ENCODE results near the gene KRTAP20-2.

KRTAP20-2 gene

DNA sequence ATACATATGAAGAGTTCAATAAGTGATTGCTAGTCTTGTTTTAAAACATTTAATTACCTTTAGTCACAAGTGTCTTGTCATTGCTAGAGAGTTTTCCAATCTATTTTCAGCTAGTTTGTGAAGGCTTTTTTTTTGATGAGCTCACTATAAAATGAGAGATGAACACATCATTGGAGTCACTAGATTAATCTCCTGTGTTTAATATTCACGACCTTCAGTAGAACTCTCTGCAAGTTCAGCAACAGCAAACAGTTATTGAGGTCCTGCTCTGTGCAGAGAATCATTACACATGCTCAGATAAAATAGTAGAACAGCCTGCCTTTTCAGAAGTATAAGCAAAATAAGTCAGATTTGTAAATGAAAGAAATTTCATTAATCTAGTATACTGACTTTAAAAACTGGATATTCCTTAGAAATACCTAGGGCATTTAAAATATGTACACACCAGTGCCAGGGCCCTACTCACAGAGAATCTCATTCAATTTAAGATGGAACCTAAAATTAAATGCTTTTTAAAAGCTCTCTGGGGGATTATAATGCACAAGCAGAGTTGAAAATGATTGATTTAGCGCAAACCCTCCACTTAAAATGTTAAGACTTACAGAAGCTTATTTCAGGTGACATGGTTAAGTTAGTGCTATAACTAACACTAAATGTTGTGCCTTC, 38.1 kb downstream of the KRTAP20-2 start:
- no peak overlapping the region for H3K4me3 ChIP-seq (ENCODE audit: low read depth, low read length)

DNA sequence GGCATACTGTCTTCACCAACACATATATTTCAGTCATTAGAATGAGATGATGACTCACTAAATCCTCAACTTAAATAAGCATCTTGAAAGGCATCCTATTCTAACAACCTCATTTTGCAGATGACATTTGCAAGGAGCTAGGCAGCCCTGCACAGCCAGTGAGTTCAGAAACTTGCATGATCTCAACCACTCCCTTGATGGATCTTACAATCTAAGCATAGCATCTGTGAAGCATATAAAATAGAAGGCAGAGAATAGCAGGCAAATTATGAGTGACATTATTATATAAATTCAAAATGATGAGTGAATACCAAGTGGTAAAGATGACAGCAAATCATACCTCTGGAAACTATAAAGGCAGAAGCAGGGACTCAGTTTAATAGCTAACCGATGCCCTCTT, 39.3 kb downstream of the KRTAP20-2 start:
- no peak overlapping the region for H3K4me3 ChIP-seq (ENCODE audit: low read depth, low read length)

DNA sequence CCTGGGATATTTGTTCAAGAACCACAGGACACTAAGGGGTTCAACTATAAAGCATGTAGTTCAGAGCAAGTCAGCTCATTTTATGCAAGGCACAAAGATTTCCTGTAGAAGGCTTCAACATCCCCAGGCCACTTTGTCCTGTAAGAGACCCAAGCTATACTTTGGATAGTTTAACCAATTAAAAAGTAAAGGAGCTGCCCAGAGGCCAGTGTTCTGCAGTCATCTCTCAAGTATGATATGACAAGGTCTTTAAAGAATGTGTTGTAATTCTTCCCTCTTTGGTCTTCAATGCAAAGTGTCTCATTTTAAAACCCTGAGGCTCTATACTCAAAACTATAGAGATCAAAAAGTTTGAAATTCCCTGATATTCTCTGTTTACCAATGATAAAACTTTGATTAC, 41.7 kb downstream of the KRTAP20-2 start:
- no peak overlapping the region for H3K4me3 ChIP-seq (ENCODE audit: low read depth, low read length)

DNA sequence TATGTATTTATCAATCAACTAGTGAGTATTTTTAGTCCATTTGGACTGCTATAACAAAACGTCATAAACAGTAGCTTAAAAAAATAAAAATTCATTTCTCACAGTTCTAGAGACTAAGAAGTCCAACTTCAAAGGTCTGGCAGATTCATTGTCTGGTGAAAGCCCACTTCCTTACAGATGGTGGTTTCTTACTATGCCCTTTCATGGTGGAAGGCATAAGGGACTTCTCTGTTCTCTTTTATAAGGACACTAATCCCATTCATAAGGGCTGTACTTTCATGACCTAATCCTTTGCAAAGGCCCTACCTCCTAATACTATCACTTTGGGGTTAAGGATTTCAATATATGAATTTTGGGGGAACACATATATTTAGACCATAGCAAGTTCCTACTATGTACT, 45.6 kb downstream of the KRTAP20-2 start:
- no peak overlapping the region for H3K4me3 ChIP-seq (ENCODE audit: low read depth, low read length)

DNA sequence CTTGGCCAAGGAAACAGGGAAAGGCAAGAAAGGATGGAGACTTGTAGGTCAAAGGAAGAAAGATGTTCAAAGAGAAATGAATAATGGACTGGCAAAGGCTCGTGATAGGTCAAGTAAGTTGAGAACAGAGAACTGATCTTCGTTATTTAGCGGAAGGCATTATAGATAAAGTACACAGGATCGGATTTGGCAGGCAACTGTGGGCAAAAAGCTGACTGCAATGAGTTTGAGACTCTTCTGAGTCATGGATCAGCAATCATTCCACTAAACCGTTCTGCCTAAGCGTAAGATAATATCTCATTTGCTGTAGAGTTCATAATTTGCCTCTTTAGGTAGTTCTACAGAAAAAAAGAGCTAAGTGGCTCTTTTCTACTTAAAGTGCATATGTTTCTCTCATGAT, 49.5 kb downstream of the KRTAP20-2 start:
- no peak overlapping the region for H3K4me3 ChIP-seq (ENCODE audit: low read depth, low read length)
